ENCODE results near the gene CHEK2. TPM values are rescaled to one million over a fixed set of nuclear protein-coding genes. Genes with fewer than 3 reads are reported as not detected.
"Not testable (repeated sequence)": the region's sequence is repeated elsewhere in the genome, so short reads cannot be mapped to it uniquely, and the experiment has no call there.

The CHEK2 gene
- total and polyA plus RNA-seq, 2 experiments from 2014 or later: 15.0 to 30.3 TPM

- no peak overlapping the region for H3K27ac ChIP-seq
- H3K4me1 ChIP-seq (ENCODE audit: low read depth): no peaks in the 10 kb centered on the region
- H3K9me3 ChIP-seq (ENCODE audit: low read depth): no peaks in the 10 kb centered on the region
- DNase-seq (ENCODE audit: low read depth in 1 of 2, low spot score in 1 of 2): peak in 1 of 2 donors; percentile 74
- H3K36me3 ChIP-seq: no peaks in the 10 kb centered on the region
- no peak overlapping the region for H3K4me3 ChIP-seq
- H3K27me3 ChIP-seq: no peaks in the 10 kb centered on the region
- TF ChIP-seq CTCF (IDR thresholded peaks at IDR 0.05; ENCODE audit: low read depth, low read length): no peak
Observed at GRCh38 chr22:28674121-28674563, 67.5 kb downstream of the CHEK2 start.

DNA sequence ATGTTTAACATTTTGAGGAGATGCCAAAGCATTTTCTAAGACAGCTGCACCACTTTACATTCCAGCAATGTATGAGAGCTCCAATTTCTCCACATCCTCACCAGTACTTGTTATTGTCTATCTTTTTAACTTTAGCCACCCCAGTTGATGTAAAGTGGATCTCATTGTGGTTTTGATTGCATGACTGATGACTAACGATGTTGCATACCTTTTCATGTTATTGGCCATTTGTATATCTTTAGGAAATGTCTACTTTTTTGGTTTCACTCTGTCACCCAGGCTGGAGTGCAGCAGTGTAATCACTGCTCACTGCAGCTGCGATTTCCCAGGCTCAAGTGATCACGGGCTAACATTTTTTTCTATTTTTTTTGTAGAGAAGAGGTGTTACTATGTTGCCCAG is 70.9 kb downstream of the CHEK2 start:
- H3K9me3 ChIP-seq (ENCODE audit: low read depth): no peaks in the 10 kb centered on the region
- no peaks in the 10 kb centered on the region for H3K36me3 ChIP-seq
- no peak for DNase-seq (ENCODE audit: low read depth in 1 of 2, low spot score in 1 of 2)
- no peak overlapping the region for H3K4me3 ChIP-seq
- H3K27me3 ChIP-seq: no peaks in the 10 kb centered on the region
- no peak for TF ChIP-seq CTCF (IDR thresholded peaks at IDR 0.05; ENCODE audit: low read depth, low read length)
- H3K27ac ChIP-seq: no peak overlapping the region
- no peaks in the 10 kb centered on the region for H3K4me1 ChIP-seq (ENCODE audit: low read depth)

GRCh38 chr22:28670161-28670560 is 71.5 kb downstream of the CHEK2 start:
- TF ChIP-seq CTCF (IDR thresholded peaks at IDR 0.05; ENCODE audit: low read depth, low read length): no peak
- no peaks in the 10 kb centered on the region for H3K9me3 ChIP-seq (ENCODE audit: low read depth)
- H3K27me3 ChIP-seq: no peaks in the 10 kb centered on the region
- no peak overlapping the region for H3K27ac ChIP-seq
- DNase-seq (ENCODE audit: low read depth in 1 of 2, low spot score in 1 of 2): no peak
- H3K36me3 ChIP-seq: no peaks in the 10 kb centered on the region
- H3K4me3 ChIP-seq: no peak overlapping the region
- H3K4me1 ChIP-seq (ENCODE audit: low read depth): no peaks in the 10 kb centered on the region

DNA sequence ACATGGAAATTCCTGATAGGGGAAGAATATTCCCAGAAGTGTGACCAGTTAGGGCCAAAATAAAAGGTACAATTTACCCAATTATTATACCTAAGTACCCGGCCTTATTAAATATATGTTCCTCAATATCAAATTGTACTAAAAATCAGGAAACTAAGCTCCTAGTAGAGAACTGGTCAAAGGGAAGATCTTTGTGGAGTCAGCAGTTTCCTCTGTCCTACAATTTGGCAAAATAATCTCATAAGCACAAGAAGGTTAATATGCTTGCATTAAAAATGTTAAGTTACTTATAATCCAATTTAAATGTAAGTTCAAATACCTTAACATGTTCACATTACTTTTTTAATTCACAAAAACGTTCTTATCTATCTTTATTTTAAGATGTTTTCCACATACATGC is 72.2 kb downstream of the CHEK2 start:
- H3K4me3 ChIP-seq: no peak overlapping the region
- no peak for DNase-seq (ENCODE audit: low read depth in 1 of 2, low spot score in 1 of 2)
- no peaks in the 10 kb centered on the region for H3K9me3 ChIP-seq (ENCODE audit: low read depth)
- H3K27ac ChIP-seq: no peak overlapping the region
- no peak for TF ChIP-seq CTCF (IDR thresholded peaks at IDR 0.05; ENCODE audit: low read depth, low read length)
- no peaks in the 10 kb centered on the region for H3K4me1 ChIP-seq (ENCODE audit: low read depth)
- no peaks in the 10 kb centered on the region for H3K36me3 ChIP-seq
- H3K27me3 ChIP-seq: no peaks in the 10 kb centered on the region

DNA sequence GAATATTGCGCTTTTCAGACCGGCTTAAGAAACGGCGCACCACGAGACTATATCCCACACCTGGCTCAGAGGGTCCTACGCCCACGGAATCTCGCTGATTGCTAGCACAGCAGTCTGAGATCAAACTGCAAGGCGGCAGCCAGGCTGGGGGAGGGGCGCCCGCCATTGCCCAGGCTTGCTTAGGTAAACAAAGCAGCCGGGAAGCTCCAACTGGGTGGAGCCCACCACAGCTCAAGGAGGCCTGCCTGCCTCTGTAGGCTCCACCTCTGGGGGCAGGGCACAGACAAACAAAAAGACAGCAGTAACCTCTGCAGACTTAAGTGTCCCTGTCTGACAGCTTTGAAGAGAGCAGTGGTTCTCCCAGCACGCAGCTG is 78.1 kb downstream of the CHEK2 start:
- H3K4me1 ChIP-seq (ENCODE audit: low read depth); H3K4me3 ChIP-seq; H3K9me3 ChIP-seq (ENCODE audit: low read depth); H3K27me3 ChIP-seq; DNase-seq (ENCODE audit: low read depth in 1 of 2, low spot score in 1 of 2); H3K36me3 ChIP-seq; H3K27ac ChIP-seq: not testable (repeated sequence)

DNA sequence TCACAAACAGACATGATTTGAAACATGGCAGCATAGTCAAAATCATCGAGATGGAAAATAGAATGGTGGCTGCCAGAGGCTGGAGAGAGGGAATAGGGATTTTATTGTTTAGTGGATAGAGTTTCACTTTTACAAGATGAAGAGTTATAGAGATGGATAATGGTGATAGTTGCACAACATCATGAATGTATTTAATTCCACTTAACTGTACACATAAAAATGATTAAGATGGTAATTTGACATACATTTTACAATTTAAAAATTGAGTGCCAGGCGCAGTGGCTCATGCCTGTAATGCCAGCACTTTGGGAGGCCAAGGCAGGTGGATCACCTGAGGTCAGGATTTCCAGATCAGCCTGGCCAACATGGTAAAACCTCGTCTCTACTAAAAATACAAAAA is 83.2 kb downstream of the CHEK2 start:
- Histone ChIP-seq H3K27me3 (no peaks in the 10 kb centered on the region), H3K4me3 (no peak overlapping the region), H3K4me1 (ENCODE audit: low read depth) (peaks cover 8% of the 10 kb centered on the region), H3K27ac (no peak overlapping the region), H3K9me3 (ENCODE audit: low read depth) (no peaks in the 10 kb centered on the region), H3K36me3 (no peaks in the 10 kb centered on the region)
- no peak for TF ChIP-seq CTCF (IDR thresholded peaks at IDR 0.05; ENCODE audit: low read depth, low read length)
- no peak for DNase-seq (ENCODE audit: low read depth in 1 of 2, low spot score in 1 of 2)

Data from cardiac muscle cell (in vitro differentiated cells and primary cell).